ENCODE results near the gene EIF5A2.

The EIF5A2 gene

DNA sequence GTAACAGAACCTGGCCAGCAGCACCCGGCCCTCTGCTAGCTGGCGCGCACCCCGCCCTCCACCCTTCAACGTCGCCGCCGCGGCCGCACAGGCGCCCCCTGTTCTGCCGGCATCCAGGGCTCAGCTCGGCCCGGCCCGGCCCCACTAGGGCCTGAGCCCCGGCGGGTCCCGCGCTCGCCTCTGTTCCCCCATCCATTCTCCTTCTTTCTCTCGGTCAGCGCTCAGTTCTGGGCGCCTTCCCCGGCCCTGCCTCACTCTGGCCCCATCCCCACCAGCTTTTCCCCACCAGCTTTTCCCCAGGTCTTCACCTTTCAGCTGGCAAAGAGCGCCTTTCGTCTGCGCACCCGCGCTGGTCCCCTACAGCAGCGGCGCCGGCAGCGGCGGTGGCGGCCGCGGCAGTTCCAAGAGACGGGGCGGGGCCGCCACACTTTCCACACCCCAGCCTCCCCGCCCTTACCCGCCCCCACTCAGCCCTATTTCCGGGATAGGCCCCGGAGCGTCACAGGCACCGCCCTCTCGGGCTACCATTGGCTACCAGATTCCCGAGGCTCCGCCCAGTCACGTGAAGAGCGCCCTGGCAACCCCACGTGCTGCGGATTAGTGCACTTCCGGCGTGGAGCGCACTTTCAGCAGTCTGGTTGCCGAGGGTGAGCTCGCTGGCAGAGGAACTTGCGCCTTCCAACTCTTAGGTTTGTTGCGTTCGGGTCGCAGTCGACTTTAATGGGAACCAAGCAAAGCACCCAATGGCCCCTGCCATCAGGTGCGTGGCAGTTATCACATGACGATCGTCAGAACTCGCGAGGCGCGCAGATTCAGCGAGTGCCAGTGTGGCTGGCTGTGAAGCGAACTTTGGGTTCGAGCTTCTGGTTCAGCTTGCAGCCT is at the start of gene EIF5A2:
TSS of gene EIF5A2 (minus strand) at position 403 of the 882 bp plus-strand sequence. CDS start 831 bp downstream, outside the sequence.
- peak; percentile 96 for DNase-seq (ENCODE audit: low read depth)
- H3K4me3 ChIP-seq (ENCODE audit: low read length) = peak within 1 kb of the TSS; percentile 58
- TF ChIP-seq, protein P1, sequence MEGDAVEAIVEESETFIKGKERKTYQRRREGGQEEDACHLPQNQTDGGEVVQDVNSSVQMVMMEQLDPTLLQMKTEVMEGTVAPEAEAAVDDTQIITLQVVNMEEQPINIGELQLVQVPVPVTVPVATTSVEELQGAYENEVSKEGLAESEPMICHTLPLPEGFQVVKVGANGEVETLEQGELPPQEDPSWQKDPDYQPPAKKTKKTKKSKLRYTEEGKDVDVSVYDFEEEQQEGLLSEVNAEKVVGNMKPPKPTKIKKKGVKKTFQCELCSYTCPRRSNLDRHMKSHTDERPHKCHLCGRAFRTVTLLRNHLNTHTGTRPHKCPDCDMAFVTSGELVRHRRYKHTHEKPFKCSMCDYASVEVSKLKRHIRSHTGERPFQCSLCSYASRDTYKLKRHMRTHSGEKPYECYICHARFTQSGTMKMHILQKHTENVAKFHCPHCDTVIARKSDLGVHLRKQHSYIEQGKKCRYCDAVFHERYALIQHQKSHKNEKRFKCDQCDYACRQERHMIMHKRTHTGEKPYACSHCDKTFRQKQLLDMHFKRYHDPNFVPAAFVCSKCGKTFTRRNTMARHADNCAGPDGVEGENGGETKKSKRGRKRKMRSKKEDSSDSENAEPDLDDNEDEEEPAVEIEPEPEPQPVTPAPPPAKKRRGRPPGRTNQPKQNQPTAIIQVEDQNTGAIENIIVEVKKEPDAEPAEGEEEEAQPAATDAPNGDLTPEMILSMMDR (IDR thresholded peaks at IDR 0.05; ENCODE audit: insufficient read depth, low read depth, low read length, missing control alignments) = no peak

DNA sequence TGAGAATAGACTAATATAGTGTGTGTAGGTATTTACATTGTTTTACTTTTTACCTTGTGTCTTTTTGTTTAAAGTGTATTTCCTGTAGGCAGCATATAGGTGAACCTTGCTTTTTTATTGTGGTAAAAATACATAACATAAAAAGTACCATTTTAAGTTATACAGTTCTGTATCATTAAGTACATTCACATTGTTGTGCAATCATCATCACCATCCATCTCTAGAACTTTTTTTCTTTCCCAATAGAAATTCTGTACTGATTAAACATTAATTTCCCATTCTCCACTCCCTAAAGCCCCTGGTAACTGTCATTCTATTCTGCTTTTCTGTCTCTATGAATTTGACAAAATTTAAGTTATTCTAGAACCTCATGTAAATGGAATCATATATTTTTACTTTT is 48.2 kb upstream of the EIF5A2 start:
- DNase-seq (ENCODE audit: low read depth) = no peak
- TF ChIP-seq, protein P1 (IDR thresholded peaks at IDR 0.05; ENCODE audit: insufficient read depth, low read depth, low read length, missing control alignments) = no peak
- no peak overlapping the region for H3K4me3 ChIP-seq (ENCODE audit: low read length)

DNA sequence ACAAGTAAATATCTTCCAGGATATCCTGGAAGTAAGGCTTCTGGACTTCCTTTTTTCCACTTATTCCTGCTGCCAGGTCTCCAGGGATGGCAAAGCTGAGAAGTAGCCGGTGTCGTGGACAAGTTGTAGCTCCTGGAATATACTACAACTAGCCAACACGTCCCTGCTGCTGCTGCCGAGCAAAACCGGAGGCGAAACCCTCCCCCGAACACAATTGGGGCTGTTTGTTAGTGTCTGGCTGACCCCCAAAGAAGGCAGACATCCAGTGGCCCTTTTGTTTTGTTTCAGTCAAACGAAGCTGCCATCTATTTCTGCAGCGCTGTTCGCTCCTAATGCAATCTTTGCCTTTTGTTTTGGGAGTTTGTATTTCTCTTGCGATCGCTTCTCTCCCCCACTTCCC is 45.3 kb upstream of the EIF5A2 start:
- TF ChIP-seq, protein P1 (IDR thresholded peaks at IDR 0.05; ENCODE audit: insufficient read depth, low read depth, low read length, missing control alignments) = no peak
- H3K4me3 ChIP-seq (ENCODE audit: low read length) = no peak overlapping the region
- no peak for DNase-seq (ENCODE audit: low read depth)

DNA sequence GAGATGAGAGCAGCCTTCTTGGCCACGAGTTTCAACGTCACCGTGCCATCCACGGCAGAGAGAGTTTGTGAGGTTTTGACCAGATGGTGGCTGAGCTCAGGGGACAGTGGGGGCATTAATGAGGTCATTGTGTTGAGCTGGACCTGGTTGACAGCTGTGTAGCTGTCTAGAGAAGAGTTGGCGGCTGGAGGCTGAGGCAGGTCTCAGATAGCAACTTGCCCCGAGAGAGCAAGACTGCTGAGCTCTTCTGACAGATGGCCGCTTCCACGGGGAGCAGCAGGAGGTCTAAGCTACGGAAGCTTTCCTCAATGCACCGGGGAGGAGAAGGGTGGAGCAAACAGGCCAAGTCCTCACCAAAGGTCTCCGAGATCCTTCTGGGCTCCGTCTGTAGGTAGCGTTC is 44.8 kb upstream of the EIF5A2 start:
- TF ChIP-seq, protein P1 (IDR thresholded peaks at IDR 0.05; ENCODE audit: insufficient read depth, low read depth, low read length, missing control alignments) = no peak
- no peak for DNase-seq (ENCODE audit: low read depth)
- no peak overlapping the region for H3K4me3 ChIP-seq (ENCODE audit: low read length)

DNA sequence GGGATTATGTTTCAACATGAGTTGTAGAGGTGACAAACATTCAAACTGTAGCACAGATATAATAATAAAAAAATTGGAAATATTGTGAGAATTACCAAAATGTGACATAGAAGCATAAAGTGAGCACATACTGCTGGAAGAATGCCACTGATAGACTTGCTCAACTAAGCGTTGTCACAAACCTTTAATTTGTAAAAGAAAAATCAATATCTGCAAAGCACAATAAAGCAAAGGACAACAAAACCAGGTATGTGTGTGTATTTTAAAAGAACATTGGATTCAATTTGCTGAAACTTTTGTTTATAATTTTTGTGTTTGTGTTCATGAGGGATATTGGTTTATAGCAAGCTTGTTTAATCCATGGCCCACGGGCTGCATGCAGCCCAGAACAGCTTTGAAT is 40.8 kb upstream of the EIF5A2 start:
- no peak overlapping the region for H3K4me3 ChIP-seq (ENCODE audit: low read length)
- TF ChIP-seq, protein P1 (IDR thresholded peaks at IDR 0.05; ENCODE audit: insufficient read depth, low read depth, low read length, missing control alignments) = no peak
- DNase-seq (ENCODE audit: low read depth) = no peak

DNA sequence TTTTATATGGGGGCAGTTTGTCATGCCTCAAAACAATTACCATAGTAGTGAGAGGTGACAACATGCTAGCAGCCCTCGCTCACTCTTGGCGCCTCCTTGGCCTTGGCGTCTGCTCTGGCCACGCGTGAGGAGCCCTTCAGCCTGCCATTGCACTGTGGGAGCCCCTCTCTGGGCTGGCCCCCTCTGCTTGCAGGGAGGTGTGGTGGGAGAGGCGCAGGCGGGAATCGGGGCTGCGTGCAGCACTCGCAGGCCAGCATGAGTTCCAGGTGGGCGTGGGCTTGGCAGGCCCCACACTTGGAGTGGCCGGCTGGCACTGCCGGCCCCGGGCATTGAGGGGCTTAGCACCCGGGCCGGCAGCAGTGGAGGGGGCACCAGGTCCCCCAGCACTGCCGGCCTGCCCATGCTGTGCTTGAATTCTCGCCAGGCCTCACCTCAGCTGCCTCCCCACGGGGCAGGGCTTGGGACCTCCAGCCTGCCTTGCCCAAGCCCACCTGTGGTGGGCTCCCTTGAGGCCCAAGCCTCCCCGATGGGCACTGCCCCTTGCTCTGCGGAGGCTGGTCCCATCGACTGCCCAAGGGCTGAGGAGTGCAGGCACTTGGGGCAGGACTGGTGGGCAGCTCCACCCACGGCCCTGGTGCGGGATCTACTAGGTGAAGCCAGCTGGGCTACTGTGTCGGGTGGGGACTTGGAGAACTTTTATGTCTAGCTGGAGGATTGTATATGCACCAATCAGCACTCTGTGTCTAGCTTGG is 38.8 kb upstream of the EIF5A2 start:
- TF ChIP-seq, protein P1 (IDR thresholded peaks at IDR 0.05; ENCODE audit: insufficient read depth, low read depth, low read length, missing control alignments) = no peak
- no peak overlapping the region for H3K4me3 ChIP-seq (ENCODE audit: low read length)
- DNase-seq (ENCODE audit: low read depth) = no peak
